T-helper 9 cell (primary cell): ENCODE results near the gene DPYSL4.
A peak's percentile ranks its signal among the peaks of the same experiment; 100 is the strongest.

Source experiments
- DNase-seq: peaks from one replicate; pipeline ENCODE4 v3.0.0-alpha.2; 2020

Gene DPYSL4

DNA sequence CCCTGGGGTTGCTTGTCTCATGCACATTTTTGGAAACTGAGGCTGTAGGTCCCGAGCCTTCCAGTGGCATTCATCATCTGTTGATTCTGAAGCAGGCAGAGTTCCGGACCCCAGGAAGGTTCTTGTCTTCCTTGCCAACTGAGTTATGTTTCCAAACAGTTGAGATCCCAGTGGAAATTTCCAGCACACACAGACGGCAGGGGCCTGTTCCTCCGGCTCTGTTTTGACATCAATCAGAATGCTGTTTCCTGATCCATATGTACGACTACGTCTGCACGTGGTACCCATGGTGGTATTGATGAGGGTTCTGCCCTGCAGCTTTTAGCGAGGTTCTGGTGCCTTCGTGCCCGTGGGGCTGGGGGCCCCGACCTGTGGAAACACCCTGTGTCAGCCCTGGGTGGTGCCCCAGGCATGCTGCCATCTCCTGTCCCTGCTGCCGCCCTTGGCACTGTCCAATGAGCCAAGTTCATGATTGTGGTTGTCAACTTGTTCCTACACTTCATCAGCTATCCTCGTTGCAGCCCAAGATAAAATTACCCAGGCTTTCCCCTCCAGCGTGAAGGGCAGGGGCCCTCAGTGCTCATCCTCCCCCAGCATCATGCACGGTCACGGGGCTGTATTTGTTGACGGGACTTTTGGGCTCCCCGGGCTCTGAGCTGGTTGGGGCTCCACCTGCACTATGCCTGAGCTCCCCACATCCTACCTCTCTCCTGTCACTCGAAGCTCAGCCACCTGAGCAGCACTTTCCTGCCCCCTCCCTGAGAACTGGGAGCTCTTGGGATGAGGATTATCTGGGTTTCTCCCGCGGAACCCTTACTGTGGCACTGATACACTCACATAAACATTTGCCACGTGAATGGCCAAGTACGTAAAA lies 7.8 kb upstream of the DPYSL4 start:
- DNase-seq, result no peak

DNA sequence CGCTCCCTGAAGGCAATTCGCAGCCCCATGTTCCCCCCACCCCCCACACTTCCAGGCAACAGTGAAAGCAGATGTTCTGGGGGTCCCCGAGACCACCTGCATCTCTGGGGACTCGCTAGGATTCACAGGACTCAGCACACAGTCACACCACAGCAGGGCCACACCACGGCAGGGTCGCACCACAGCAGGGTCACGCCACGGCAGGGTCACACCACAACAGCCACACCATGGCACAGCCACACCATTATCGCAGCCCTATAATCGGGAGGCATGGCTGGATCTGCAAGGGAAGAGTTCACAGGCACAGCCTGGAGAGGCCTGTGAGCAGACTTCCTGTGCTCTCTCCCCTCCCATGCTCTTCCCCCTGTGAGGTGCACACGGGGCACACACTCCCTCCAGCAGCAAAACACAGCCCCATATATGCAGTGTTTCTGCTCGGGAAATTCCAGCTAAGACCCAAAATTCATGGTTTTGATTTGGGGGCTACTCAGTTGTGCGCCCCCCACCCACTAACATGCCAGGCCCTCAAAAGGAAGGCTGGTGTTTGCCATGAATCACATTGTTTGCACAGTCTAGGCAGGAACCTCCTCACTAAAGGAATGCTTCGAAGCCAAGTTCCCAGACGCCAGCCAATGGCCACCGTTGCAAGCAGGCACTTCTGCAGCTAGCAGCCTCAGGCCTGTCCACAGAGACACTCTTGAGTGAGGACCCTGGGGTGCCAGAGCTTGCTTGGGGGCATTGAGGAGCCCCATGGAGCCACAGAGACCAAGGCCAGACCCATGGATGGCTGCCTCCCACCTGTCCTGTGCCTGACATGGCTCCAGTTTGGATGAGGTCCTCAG lies 7.0 kb upstream of the DPYSL4 start:
- no peak for DNase-seq

DNA sequence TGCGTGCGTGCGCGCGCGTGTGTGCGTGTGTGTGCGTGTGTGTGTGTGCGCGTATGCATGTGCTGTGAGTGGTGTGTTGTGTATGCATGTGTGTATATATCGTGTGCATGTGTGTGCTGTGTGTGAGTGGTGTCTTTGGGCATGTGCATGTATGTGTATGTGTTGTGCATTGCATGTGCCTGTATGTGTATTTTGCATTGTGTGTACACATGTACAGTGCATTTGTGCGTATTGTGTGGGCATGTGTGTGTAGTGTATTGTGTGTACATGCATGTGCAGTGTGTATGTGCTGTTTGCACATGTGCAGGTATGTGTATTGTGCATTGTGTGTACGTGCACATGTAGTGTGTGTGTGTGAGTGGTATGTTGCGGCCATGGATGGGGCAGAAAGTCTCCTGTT lies 6.0 kb upstream of the DPYSL4 start:
- no peak for DNase-seq

DNA sequence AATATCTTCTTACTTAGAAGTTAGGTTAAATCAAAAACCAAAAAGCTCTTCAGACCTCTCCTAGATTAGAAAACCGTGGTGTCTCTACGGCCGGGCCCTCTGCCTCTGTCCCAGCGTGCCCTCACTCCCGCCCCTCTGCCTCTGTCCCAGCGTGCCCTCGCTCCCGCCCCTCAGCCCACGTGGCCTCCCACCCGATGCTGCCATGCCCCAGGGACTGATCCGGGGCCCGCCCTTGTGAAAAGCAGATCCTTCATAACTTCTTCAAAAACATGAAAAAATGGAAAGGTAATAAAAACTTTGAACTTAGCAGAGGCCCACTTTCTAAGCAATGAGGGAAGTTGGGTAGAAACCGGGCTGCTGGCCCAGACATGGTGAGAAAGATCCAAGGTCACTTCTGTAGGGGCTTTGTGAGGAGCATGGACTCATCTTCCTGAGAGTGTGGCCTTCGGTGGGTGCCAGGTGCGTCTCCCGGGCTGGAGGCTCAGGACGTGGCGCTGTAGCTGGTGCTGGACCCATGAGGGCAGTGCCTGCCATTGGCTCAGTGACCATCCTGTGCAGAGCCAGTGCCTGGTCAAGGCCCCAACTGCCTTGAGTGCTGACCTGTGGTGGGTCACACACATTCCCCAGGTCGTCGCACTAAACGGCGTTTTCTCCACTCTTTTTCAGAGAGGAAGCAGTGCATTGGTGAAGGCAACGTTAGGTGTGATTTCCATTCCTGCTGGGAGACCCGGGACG lies 4.9 kb upstream of the DPYSL4 start:
- no peak for DNase-seq

DNA sequence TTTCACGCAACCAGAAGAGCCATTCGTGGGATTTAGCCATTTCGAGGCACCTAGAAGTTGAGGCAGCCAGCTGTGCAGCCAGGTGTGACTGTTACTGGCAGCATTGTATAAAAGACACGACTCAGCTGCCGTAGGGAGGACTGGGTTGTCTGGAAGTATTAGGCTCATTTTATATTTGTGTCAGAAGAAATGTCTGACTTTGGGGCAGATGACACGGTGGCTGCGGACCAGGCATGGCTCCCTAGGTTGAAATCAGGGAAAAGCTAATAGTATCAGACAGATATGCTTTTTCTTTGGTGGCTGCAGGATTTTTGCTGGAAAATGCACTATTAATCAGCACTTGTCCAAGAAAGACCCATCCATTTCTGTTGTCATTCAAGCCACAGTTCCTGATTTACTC lies 4.2 kb upstream of the DPYSL4 start:
- no peak for DNase-seq

GRCh38 chr10:132183046-132183445 lies 3.7 kb upstream of the DPYSL4 start:
- no peak for DNase-seq

- no peak for DNase-seq
Observed at GRCh38 chr10:132184816-132185593, 1.7 kb upstream of the DPYSL4 start.

DNA sequence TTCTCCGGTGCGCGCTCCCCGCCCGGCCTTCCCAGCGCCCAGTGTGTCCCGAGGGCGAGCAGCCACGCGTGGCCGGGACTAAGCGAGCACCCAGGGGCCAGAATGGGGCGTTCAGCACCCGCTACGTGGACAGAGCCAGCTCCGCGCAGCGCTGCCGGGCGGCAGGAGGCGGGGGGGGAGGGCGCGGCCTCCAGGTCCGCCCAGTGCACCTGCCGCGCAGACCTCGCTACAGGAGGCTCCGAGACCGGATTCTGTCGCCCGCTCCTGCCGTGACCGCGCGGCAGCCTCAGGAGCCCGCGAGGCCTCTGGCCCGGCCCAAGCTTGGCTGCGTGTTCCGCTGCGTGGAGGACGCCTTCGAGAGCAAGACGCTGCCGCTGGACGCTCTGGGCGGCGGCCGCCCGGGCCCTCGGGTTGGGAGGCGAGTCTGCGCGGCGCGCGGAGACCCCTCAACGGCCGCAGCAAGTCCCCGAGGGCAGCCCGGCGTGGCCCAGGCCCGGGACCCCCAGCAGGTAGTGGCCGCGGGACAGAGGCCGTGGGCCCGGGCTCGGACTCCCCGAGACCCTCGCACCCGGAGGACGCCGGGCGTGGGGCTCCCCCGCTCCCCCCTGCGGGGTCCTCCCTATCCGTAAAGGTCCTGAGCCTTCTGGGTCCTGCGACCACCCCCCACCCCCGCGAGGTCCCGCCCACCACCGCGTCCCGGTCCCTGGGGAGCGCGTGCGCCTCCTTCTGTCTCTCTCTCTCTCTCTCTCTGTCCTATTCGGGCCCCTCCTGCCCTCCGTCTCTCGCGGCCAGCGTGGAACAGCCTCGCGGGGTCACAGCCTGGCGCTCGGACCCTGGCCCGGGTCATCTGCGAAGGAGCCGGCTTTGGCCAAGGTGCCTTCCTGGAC lies 904 bp upstream of the DPYSL4 start:
- peak; percentile 45 for DNase-seq

DNA sequence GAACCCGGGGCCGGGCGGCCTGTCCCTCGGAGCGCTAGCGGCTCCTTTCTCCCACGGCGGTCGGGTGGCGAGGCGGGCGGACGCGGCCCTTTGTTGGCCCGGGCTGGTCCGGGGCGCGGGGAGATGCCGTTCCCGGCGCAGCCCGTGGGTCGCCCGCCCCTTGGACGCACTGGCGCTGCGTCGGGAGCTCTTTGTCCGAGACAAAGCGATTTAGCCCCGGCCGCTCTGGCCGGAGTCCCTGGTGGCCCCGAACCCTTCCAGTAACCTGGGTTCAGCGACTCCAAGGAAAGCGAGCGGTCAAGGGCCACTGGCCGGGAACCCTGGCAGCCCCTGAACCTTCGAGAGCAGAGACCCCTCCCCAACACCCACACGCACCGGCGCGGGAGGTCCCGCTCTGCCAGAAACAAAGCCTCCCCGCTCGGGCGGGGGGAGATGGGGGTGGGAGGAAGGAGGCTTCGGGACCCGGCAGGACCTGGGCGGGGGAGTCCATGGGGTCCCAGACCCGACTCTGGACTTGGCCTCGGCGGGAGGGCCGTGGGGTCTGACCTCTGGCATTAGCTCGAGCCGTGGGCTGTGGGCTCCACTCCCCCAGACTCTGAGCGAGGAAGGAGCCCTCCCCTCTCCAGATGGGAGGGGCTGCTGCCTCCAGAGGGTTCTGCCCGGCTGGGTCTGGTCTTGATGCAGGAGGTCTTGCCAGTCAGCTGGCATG lies 836 bp downstream of the DPYSL4 start:
- DNase-seq, result no peak

GRCh38 chr10:132188331-132188730 lies 1.6 kb downstream of the DPYSL4 start:
- DNase-seq, result no peak

- no peak for DNase-seq
Observed at GRCh38 chr10:132189016-132189415, 2.3 kb downstream of the DPYSL4 start.

GRCh38 chr10:132189810-132190422 lies 3.2 kb downstream of the DPYSL4 start:
- DNase-seq, result no peak

DNA sequence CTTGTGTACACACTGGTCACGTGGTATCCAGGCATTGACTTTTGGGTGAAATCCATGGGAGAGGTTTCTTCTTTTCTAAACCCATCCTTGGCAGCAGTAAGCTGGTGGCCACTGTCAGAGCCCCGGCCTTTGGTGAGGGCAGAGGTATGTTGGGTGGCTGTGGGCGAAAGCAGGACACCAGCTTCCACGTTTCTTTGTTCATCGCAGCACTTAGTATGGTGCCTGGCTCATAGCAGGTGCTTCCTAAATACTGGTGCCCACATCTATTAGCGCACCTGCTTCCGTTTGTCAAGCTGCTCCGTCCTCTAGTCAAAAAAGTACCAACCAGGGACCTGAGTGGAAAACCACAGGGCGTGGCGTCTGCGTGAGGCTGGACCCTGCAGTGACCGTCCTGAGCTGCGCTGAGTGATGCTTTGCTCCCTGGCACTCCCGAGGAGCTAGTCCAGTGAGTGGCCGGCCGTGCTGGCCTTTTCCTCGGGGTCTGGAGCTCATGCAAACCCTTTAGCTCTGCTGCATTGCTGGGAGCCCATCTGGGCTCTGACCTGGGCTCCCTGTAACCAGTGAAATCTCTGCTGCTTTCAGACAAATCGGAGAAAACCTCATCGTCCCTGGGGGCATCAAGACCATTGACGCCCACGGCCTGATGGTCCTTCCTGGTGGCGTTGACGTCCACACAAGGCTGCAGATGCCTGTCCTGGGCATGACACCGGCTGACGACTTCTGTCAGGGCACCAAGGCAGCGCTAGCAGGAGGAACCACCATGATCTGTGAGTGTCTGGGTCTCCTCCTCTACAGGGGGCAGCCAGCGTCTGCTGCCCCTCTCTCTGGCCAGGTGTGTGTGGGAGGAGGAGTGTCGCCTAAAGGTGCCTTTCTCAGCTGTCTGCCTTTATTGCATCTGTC lies 5.6 kb downstream of the DPYSL4 start:
- no peak for DNase-seq

- no peak for DNase-seq
Observed at GRCh38 chr10:132192991-132193665, 6.4 kb downstream of the DPYSL4 start.

DNA sequence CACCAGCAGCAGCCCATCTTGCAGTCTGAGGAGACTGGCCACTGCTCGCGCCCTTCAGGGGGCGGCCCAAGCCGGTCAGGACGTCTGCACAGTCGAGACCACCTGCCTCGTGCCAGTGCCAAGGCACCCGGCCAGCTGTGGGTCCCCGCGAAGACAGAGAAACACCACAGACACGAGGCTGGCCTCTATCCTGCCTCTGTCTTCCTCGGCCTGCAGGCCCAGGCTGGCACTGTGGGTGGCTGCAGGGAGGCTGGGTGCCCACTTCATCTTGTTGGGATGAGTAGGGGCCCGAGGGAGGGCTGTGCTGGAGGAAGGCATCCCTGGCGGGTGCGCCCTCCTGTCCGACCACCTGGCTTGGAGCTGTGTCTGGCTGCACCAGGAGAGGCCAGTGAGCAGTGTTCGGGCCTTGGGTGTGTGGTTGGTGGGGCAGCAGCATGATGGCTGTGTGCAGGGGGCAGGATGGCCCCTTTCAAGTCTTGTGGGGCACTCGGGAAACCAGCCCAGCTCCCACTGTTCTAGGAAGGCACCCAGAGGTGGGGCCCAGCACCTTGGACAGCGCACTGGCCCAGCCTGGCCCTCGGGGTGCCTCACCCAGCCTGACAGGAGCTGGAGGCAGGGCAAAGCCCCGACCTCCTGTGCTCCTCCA lies 7.3 kb downstream of the DPYSL4 start:
- DNase-seq, result no peak

DNA sequence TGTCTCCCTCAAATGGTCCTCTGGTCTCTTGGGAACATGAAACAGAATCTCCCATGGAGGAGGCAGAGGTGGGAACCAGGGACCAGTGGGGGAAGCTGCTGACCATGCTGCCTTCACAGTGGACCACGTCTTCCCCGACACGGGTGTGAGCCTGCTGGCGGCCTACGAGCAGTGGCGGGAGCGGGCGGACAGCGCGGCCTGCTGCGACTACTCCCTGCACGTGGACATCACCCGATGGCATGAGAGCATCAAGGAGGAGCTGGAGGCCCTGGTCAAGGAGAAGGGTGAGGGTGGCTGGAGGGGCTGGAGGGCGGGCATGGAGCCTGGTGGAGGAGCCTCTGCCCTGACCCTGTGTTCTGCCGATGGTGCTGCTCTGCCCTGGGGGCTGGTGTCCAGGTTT lies 8.0 kb downstream of the DPYSL4 start:
- no peak for DNase-seq

DNA sequence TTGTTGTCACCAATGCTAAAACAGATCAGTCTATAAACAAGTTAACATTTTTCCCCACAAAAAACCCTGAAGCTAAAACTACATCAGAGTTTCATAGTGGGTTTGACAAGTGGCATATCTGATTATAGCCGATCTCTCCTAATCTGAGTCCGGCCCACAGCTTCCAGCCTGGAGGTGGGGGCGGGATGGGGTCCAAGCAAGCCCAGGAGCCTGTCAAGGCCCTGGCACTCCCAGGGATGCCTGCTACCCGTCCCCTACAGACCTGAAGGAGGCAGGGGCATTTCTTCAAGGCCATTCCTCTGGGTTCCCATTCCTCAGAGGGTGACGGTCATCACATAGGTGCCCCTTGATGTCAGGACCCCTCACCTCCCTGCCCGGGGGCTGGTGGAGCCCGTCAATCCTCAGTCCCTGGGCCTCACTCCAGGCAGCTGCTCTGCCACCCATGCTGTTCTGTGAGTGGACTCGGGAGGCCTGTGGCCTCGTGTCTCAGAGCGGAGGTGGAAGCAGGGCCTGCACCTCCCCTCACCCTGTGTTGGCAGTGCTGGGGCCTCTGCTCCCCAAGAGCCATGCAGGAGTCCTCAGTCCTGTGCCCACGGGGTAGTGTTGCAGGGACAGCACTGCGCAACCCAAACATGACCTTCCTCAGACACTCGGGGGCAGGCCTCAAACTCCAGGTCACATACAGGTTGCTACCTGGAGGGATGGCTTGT lies 8.8 kb downstream of the DPYSL4 start:
- DNase-seq, result no peak
